Endodermal cell (in vitro differentiated cells): ENCODE data around the gene PASK. TPM values are rescaled to one million over a fixed set of nuclear protein-coding genes. Genes with fewer than 3 reads are reported as not detected.
A peak's percentile ranks its signal among the peaks of the same experiment; 100 is the strongest.

ENCODE experiments used
- DNase-seq: peaks from one replicate; pipeline ENCODE4 v3.0.0-alpha.2; 2017
- H3K27ac ChIP-seq: 2 replicates; pipeline ENCODE4 v1.5.1; 2013; ENCODE audit warnings: mild to moderate bottlenecking, low read depth, low read length, moderate library complexity
- H3K27me3 ChIP-seq: 2 replicates; pipeline ENCODE4 v1.6.1; 2013; ENCODE audit warnings: mild to moderate bottlenecking, low read length, moderate library complexity; ENCODE audit not compliant: insufficient read depth, control insufficient read depth, poor library complexity, severe bottlenecking
- H3K36me3 ChIP-seq: 2 replicates; pipeline ENCODE4 v1.7.0; 2013; ENCODE audit warnings: mild to moderate bottlenecking, low read length, moderate library complexity; ENCODE audit not compliant: control insufficient read depth, insufficient read depth
- H3K4me1 ChIP-seq: one replicate; pipeline ENCODE4 v1.7.0; 2013; ENCODE audit warnings: low read length; ENCODE audit not compliant: control insufficient read depth, insufficient read depth
- H3K4me3 ChIP-seq: 2 replicates; pipeline ENCODE4 v1.5.1; 2013; ENCODE audit warnings: mild to moderate bottlenecking, low read length, moderate library complexity
- H3K9ac ChIP-seq: 2 replicates; pipeline ENCODE4 v1.6.1; 2013; ENCODE audit warnings: mild to moderate bottlenecking, low read length, moderate library complexity; ENCODE audit not compliant: poor library complexity, severe bottlenecking; ENCODE audit errors: extremely low read depth
- H3K9me3 ChIP-seq: 2 replicates; pipeline ENCODE4 v1.6.1; 2013; ENCODE audit warnings: mild to moderate bottlenecking, low read length, moderate library complexity; ENCODE audit not compliant: control insufficient read depth
- H3K27ac Mint-ChIP-seq: 2 replicates; pipeline ENCODE4 v1.8.0; 2020; ENCODE audit warnings: mixed read lengths
- H3K27me3 Mint-ChIP-seq: 2 replicates; pipeline ENCODE4 v1.8.0; 2021; ENCODE audit warnings: mild to moderate bottlenecking, mixed read lengths; ENCODE audit not compliant: insufficient read depth
- H3K36me3 Mint-ChIP-seq: 2 replicates; pipeline ENCODE4 v1.8.0; 2020; ENCODE audit warnings: low read depth, mixed read lengths
- H3K4me1 Mint-ChIP-seq: 2 replicates; pipeline ENCODE4 v1.8.0; 2020; ENCODE audit warnings: mixed read lengths
- H3K4me3 Mint-ChIP-seq: 2 replicates; pipeline ENCODE4 v1.8.0; 2020; ENCODE audit warnings: mild to moderate bottlenecking, moderate library complexity, mixed read lengths
- H3K9me3 Mint-ChIP-seq: 2 replicates; pipeline ENCODE4 v1.8.0; 2020; ENCODE audit warnings: mild to moderate bottlenecking, mixed read lengths
- CTCF ChIP-seq: fragments of 200-600 bp; sonication (generic); conservative IDR thresholded peaks from 2 replicates; pipeline ENCODE4 v1.5.0; 2021; ENCODE audit warnings: antibody characterized with exemption, mild to moderate bottlenecking
- WGBS, 2 experiments: methylation state at CpG; one replicate each; pipeline versions ENCODE4 v1.1.5 to v1.1.7; 2013; ENCODE audit warnings: missing lambda C conversion rate in 2 of 2, mixed read lengths in 1 of 2; ENCODE audit not compliant: insufficient coverage in 1 of 2, insufficient read length in 1 of 2; 5-methylcytosine and 5-hydroxymethylcytosine counted together
- total RNA-seq, 2 donors: library from RNA; stranded (reverse); fragmentation: NEBNext Ultra II Directional in 1 of 2; extraction: Animal tissue kit (Norgen Biotek cat#: 25700) in 1 of 2; gene quantifications; 2 replicates in 1 of 2; 3 replicates in 1 of 2; pipeline ENCODE4 v1.2.1, GENCODE V29; 2021

The PASK gene
- total RNA-seq, 2 donors from 2014 or later = 76.5 to 94.5 TPM

DNA sequence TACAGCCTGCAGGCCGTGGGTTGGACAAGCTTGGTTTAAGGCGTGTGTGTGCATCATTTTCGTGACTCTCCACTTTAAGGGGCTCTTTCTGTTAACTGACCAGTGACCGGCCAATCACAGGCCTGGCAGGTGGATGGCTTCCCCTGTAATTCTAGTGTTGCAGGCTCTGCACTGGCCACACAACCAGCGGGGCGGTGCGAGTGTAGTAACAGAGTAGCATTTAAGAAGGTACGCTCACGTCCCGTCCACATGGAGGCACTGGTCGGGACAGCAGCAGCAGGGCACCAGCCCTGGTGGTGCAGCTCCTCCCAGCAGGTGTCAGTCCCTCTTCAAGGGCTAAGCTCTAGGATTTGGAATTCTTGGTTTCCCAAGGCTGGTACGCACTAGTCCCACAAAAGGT lies 31.2 kb upstream of the PASK start:
- Histone ChIP-seq H3K9ac (no peak overlapping the region), H3K27ac (no peak overlapping the region), H3K27me3 (no peaks in the 10 kb centered on the region), H3K4me1 (no peaks in the 10 kb centered on the region), H3K9me3 (no peaks in the 10 kb centered on the region), H3K36me3 (peaks cover 12% of the 10 kb centered on the region), H3K4me3 (no peak overlapping the region)
- TF ChIP-seq CTCF = peak; percentile 66
- Mint-ChIP-seq H3K4me3 (no peak overlapping the region), H3K27me3 (no peaks in the 10 kb centered on the region), H3K4me1 (no peaks in the 10 kb centered on the region), H3K9me3 (no peaks in the 10 kb centered on the region), H3K27ac (no peak overlapping the region), H3K36me3 (peaks cover 34% of the 10 kb centered on the region)
- WGBS, 2 experiments = 82 to 90% methylated on average over 11 to 12 of the region's 12 CpGs
- peak; percentile 90 for DNase-seq

DNA sequence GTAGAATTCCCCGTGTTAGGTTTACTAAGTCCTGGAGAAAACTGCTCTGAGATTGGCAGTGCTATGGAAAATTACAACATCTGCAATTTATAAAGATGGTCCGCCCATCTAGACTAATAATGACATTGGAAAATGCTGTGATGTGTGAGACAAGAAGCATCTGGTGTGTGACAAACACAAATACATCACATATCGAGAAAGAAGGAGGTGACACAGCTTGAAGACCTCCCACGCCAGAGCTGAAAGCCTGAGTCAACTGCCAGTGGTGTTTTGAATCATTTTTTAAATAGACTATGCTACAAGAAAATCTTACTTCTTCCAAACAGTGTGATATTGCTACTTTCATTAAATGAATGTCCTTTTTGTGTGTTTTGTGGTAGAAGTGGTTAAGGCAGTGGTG lies 30.6 kb upstream of the PASK start:
- no peak for DNase-seq
- no peak overlapping the region for H3K9ac ChIP-seq
- no peaks in the 10 kb centered on the region for H3K9me3 ChIP-seq
- H3K9me3 Mint-ChIP-seq = no peaks in the 10 kb centered on the region
- no peak overlapping the region for H3K27ac ChIP-seq
- 93 to 100% methylated on average over 2 to 4 of the region's 4 CpGs for WGBS, 2 experiments
- H3K4me3 ChIP-seq = no peak overlapping the region
- H3K4me1 Mint-ChIP-seq = no peaks in the 10 kb centered on the region
- no peak overlapping the region for H3K4me3 Mint-ChIP-seq
- no peak overlapping the region for H3K27ac Mint-ChIP-seq
- TF ChIP-seq CTCF = no peak
- H3K4me1 ChIP-seq = no peaks in the 10 kb centered on the region
- H3K27me3 ChIP-seq = no peaks in the 10 kb centered on the region
- peaks cover 40% of the 10 kb centered on the region for H3K36me3 Mint-ChIP-seq
- peaks cover 18% of the 10 kb centered on the region for H3K36me3 ChIP-seq
- no peaks in the 10 kb centered on the region for H3K27me3 Mint-ChIP-seq

DNA sequence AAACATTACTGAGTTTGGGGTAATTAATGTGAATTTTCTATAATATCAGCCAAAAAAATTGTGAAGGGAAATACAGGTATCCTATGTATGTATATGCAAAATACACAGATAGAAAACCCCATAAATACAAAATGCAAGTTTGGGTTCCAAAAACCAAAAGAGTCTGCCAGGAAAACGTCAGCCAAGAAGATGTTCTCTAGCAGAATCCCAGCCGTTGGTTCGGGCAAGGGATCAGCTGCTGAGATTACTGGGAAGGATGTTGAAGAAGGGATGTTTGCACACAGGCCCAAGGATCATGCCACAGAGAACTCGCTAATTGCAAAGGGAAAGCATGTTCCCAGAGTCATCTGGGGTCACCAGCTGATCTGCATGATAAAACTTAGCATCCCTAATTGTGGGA lies 29.7 kb upstream of the PASK start:
- 85% methylated on average over 4 of the region's 4 CpGs for WGBS, 2 experiments
- H3K27me3 ChIP-seq = no peaks in the 10 kb centered on the region
- no peaks in the 10 kb centered on the region for H3K27me3 Mint-ChIP-seq

More for the DNA sequence above, 29.7 kb upstream of the PASK start:
- Histone ChIP-seq H3K9me3 (no peaks in the 10 kb centered on the region), H3K4me3 (no peak overlapping the region), H3K36me3 (peaks cover 20% of the 10 kb centered on the region), H3K27ac (no peak overlapping the region), H3K4me1 (no peaks in the 10 kb centered on the region), H3K9ac (no peak overlapping the region)
- Mint-ChIP-seq H3K36me3 (peaks cover 41% of the 10 kb centered on the region), H3K4me1 (no peaks in the 10 kb centered on the region), H3K27ac (no peak overlapping the region), H3K9me3 (no peaks in the 10 kb centered on the region), H3K4me3 (no peak overlapping the region)
- DNase-seq = no peak
- TF ChIP-seq CTCF = no peak
